Stomach (tissue), 9 donors: Measurements from ENCODE around the gene U2AF1L4. TPM values are rescaled to one million over a fixed set of nuclear protein-coding genes. Genes with fewer than 3 reads are reported as not detected.
"Not testable (repeated sequence)": the region's sequence is repeated elsewhere in the genome, so short reads cannot be mapped to it uniquely, and the experiment has no call there.

Source experiments
- DNase-seq, 2 donors: peaks; one replicate each; pipeline versions ENCODE4 v3.0.0 to v3.0.0-alpha.2; 2013 to 2019
- H3K27ac ChIP-seq, 5 donors: fragments of 200-600 bp in 4 of 5; sonication (generic) in 4 of 5; one replicate each; pipeline ENCODE4 v1.5.1; 2013 to 2019; ENCODE audit warnings: mild to moderate bottlenecking in 1 of 5, moderate library complexity in 1 of 5
- H3K27me3 ChIP-seq, 3 donors: fragments of 200-600 bp; sonication (generic); one replicate each; pipeline ENCODE4 v1.5.1; 2017 to 2019; ENCODE audit warnings: mixed run types in 1 of 3
- H3K36me3 ChIP-seq, 4 donors: fragments of 200-600 bp; sonication (generic); 1 replicate in 3 of 4; 2 replicates in 1 of 4; pipeline ENCODE4 v1.5.1; 2016 to 2019
- H3K4me1 ChIP-seq, 4 donors: fragments of 200-600 bp; sonication (generic); one replicate each; pipeline ENCODE4 v1.5.1; 2016 to 2019
- H3K4me3 ChIP-seq, 4 donors: fragments of 200-600 bp; sonication (generic) in 3 of 4; one replicate each; pipeline ENCODE4 v1.5.1; 2016 to 2019; ENCODE audit warnings: mild to moderate bottlenecking in 1 of 4
- H3K9me3 ChIP-seq, 4 donors: fragments of 200-600 bp; sonication (generic); one replicate each; pipeline ENCODE4 v1.5.1; 2016 to 2019
- EP300 ChIP-seq: sonication (generic); formaldehyde crosslinking; IDR thresholded peaks from one replicate; pipeline ENCODE4 v1.6.1; 2017; ENCODE audit warnings: antibody characterized with exemption
- POLR2A ChIP-seq, 4 donors: fragments of 450-650 bp; IDR thresholded peaks; one replicate each; pipeline ENCODE4 v1.6.1; 2016; ENCODE audit warnings: antibody characterized with exemption in 4 of 4, control low read depth in 2 of 4, mild to moderate bottlenecking in 1 of 4, moderate library complexity in 1 of 4
- POLR2AphosphoS5 ChIP-seq, 3 donors: sonication (generic); formaldehyde crosslinking; IDR thresholded peaks; one replicate each; pipeline ENCODE4 v1.6.1; 2016; ENCODE audit warnings: antibody characterized with exemption in 3 of 3
- WGBS, 5 donors: extraction: QIAGEN DNeasy Blood & Tissue Kit in 3 of 5; methylation state at CpG; one replicate each; pipeline versions ENCODE4 v1.1.5 to v1.1.7; 2013 to 2018; 5-methylcytosine and 5-hydroxymethylcytosine counted together
- intact Hi-C: fragments of 100-400 bp; cut with DNase I; formaldehyde crosslinking; loops from one replicate; pipeline ENCODE4 v1.15.1; 2023; ENCODE audit warnings: low total_unique reads
- polyA plus RNA-seq, 3 donors: library from polyadenylated mRNA; stranded (reverse); fragments of 200-250 nt; gene quantifications; one replicate each; pipeline ENCODE4 v1.2.3, GENCODE V29; 2013
- total RNA-seq, 5 donors: library from RNA; depleted of rRNA; stranded (reverse); fragments of >200 nt; gene quantifications; one replicate each; pipeline versions ENCODE4 v1.1.0 to v1.2.3, GENCODE V29; 2014 to 2016
- TF ChIP-seq, protein P1 (sequence below), 7 experiments: fragments of 450-650 bp in 4 of 7; fragments of 200-600 bp in 3 of 7; sonication (generic) in 3 of 7; IDR thresholded peaks; one replicate each; pipeline ENCODE4 v1.5.1; 2016 to 2019; ENCODE audit warnings: antibody characterized with exemption in 7 of 7, control low read depth in 2 of 7, mild to moderate bottlenecking in 1 of 7
- donor health status: healthy with polysubstance abuse.
- donor health status: Bipolar disorder and iron deficiency.
- donor health status: healthy.

U2AF1L4 gene
- total and polyA plus RNA-seq, 8 donors: 11.4 to 98.0 (median 48.9) TPM

DNA sequence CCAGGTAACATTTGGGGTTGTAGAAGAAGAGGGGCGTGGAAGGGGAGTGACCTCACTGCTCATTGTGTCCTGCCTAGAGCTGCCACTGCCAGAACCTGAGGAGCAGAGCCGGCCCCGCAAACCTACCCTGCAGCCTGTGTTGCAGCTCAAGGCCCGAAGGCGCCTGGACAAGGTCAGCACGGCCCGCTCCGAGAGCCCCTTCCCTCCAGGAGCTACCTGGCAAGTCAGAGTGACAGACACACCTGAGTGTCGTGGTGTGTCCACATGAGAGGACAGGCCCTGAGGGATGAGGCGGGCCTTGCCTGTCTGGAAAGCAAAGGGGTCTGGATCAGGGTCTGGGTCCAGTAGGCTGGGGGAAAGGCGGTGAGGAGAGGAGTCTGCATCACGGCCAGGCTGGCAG lies 20.7 kb downstream of the U2AF1L4 start:
- TF ChIP-seq EP300 (no peak), POLR2A (IDR thresholded peaks at IDR 0.05) (no peak), POLR2AphosphoS5 (IDR thresholded peaks at IDR 0.05) (no peak)
- TF ChIP-seq, protein P1, sequence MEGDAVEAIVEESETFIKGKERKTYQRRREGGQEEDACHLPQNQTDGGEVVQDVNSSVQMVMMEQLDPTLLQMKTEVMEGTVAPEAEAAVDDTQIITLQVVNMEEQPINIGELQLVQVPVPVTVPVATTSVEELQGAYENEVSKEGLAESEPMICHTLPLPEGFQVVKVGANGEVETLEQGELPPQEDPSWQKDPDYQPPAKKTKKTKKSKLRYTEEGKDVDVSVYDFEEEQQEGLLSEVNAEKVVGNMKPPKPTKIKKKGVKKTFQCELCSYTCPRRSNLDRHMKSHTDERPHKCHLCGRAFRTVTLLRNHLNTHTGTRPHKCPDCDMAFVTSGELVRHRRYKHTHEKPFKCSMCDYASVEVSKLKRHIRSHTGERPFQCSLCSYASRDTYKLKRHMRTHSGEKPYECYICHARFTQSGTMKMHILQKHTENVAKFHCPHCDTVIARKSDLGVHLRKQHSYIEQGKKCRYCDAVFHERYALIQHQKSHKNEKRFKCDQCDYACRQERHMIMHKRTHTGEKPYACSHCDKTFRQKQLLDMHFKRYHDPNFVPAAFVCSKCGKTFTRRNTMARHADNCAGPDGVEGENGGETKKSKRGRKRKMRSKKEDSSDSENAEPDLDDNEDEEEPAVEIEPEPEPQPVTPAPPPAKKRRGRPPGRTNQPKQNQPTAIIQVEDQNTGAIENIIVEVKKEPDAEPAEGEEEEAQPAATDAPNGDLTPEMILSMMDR (IDR thresholded peaks at IDR 0.05): no peak
- WGBS, 5 donors: 94 to 98% (median 97%) methylated on average over 10 to 12 of the region's 12 CpGs
- no peaks in the 10 kb centered on the region for H3K9me3 ChIP-seq
- no peak overlapping the region for H3K27ac ChIP-seq
- H3K4me1 ChIP-seq: peaks cover 3 to 29% (median 15%) of the 10 kb centered on the region in 4 donors
- intact Hi-C loops: no loop called here
- no peak overlapping the region for H3K4me3 ChIP-seq
- H3K27me3 ChIP-seq: no peaks in the 10 kb centered on the region
- no peak for DNase-seq
- peaks cover 91 to 100% (median 100%) of the 10 kb centered on the region in 4 donors for H3K36me3 ChIP-seq

DNA sequence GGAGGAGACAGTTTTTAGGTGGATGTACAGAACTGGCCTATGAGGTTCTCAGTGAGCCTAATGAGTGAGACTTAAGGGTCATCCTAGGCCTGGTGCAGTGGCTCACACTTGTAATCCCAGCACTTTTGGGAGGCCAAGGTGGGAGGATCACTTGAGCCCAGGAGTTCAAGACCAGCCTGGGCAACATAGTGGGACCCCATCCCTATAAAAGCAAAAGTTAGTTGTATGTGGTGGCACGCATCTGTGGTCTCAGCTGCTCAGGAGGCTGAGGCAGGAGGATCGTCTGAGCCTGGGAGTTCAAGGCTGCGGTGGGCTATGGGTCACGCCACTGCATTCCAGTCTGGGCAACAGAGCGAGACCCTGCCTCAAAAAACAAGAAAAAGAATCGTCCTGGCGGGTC lies 21.1 kb downstream of the U2AF1L4 start:
- intact Hi-C loops, H3K4me3 ChIP-seq, H3K27ac ChIP-seq, DNase-seq, H3K27me3 ChIP-seq, H3K9me3 ChIP-seq: not testable (repeated sequence)
- Histone ChIP-seq H3K36me3 (peaks cover 86 to 97% (median 96%) of the 10 kb centered on the region in 4 donors), H3K4me1 (peaks cover 7 to 33% (median 20%) of the 10 kb centered on the region in 4 donors)
- WGBS, 5 donors: 94 to 98% (median 97%) methylated on average over 7 of the region's 7 CpGs

DNA sequence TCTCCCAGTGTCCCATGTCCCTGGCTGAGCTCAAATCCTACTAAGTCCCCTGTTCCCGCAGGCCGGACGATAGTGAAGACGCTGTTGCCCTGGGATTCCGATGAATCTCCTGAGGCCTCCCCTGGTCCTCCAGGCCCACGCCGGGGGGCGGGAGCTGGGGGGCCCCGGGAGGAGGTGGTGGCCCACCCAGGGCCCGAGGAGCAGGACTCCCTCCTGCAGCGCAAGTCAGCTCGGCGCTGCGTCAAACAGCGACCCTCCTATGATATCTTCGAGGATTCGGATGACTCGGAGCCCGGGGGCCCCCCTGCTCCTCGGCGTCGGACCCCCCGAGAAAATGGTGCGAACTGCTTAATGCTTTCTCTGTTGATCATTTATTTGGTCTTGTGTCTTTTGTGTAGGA lies 21.5 kb downstream of the U2AF1L4 start:
- DNase-seq: no peak
- TF ChIP-seq POLR2A (IDR thresholded peaks at IDR 0.05) (no peak), POLR2AphosphoS5 (IDR thresholded peaks at IDR 0.05) (no peak), EP300 (no peak)
- TF ChIP-seq, protein P1 (IDR thresholded peaks at IDR 0.05): no peak
- intact Hi-C loops: no loop called here
- H3K4me1 ChIP-seq: peaks cover 12 to 38% (median 24%) of the 10 kb centered on the region in 4 donors
- no peak overlapping the region for H3K27ac ChIP-seq
- no peaks in the 10 kb centered on the region for H3K9me3 ChIP-seq
- no peak overlapping the region for H3K4me3 ChIP-seq
- peaks cover 82 to 93% (median 92%) of the 10 kb centered on the region in 4 donors for H3K36me3 ChIP-seq
- WGBS, 5 donors: 91 to 97% (median 95%) methylated on average over 24 of the region's 24 CpGs
- no peaks in the 10 kb centered on the region for H3K27me3 ChIP-seq

DNA sequence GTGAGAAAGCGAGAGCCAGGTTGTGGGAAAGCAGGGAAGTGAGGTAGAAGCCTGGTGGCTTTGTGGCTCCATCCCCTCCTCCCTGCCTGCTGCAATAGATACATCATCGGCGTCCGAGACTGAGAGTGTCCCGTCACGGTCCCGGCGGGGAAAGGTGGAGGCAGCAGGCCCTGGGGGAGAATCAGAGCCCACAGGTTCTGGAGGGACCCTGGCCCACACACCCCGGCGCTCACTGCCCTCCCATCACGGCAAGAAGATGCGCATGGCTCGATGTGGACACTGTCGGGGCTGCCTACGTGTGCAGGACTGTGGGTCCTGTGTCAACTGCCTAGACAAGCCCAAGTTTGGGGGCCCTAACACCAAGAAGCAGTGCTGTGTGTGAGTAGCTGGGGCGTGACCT lies 22.3 kb downstream of the U2AF1L4 start:
- Histone ChIP-seq H3K4me1 (peaks cover 12 to 40% (median 27%) of the 10 kb centered on the region in 4 donors), H3K9me3 (no peaks in the 10 kb centered on the region), H3K36me3 (peaks cover 74 to 85% (median 84%) of the 10 kb centered on the region in 4 donors), H3K27me3 (no peaks in the 10 kb centered on the region), H3K4me3 (no peak overlapping the region), H3K27ac (no peak overlapping the region)
- TF ChIP-seq POLR2AphosphoS5 (IDR thresholded peaks at IDR 0.05): no peak
- no peak for TF ChIP-seq EP300
- TF ChIP-seq, protein P1 (IDR thresholded peaks at IDR 0.05): no peak
- WGBS, 5 donors: 87 to 94% (median 93%) methylated on average over 15 to 16 of the region's 16 CpGs
- intact Hi-C loops: no loop called here
- DNase-seq: no peak

DNA sequence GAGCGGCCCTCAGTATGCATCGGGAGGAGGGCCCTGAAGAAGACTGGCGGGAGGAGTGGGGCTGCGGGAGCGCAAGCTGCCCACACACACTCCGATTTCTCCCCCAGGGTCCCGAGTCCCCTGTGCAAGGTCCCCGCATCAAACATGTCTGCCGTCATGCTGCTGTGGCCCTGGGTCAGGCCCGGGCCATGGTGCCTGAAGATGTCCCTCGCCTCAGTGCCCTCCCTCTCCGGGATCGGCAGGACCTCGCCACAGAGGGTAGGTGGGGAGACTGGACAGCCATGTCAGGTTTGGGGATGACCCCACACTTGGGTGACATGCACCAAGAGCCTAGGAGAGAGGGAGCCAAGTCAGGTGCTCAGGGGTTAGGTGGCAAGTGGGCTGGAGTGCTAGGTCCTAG lies 22.8 kb downstream of the U2AF1L4 start:
- no peak for DNase-seq
- Histone ChIP-seq H3K27ac (no peak overlapping the region), H3K4me1 (peaks cover 12 to 40% (median 27%) of the 10 kb centered on the region in 4 donors), H3K27me3 (no peaks in the 10 kb centered on the region), H3K4me3 (no peak overlapping the region), H3K36me3 (peaks cover 70 to 81% (median 80%) of the 10 kb centered on the region in 4 donors), H3K9me3 (no peaks in the 10 kb centered on the region)
- WGBS, 5 donors: 92 to 97% (median 96%) methylated on average over 10 to 14 of the region's 14 CpGs
- TF ChIP-seq POLR2A (IDR thresholded peaks at IDR 0.05) (no peak), POLR2AphosphoS5 (IDR thresholded peaks at IDR 0.05) (no peak)
- intact Hi-C loops: no loop called here
